A549 (cell line): Measurements from ENCODE around the gene KLHL3. TPM values are rescaled to one million over a fixed set of nuclear protein-coding genes. Genes with fewer than 3 reads are reported as not detected.

Experiments used
- ATAC-seq, 2 experiments: fragments of 200-7000 bp in 1 of 2; fragments of >200 bp in 1 of 2; cut with Nextera tagmentation in 1 of 2; cut with Tn5 transposase in 1 of 2; 3 replicates each; pipeline versions ENCODE4 v1.8.0 to v1.9.1; 2018 to 2020; ENCODE audit warnings: mild to moderate bottlenecking in 1 of 2, moderate library complexity in 1 of 2
- CTCF ChIA-PET: fragments of 300-600 bp; sonication (Branson Sonifier 250); formaldehyde crosslinking; extraction: SDS; loops from one replicate; lab custom pipeline; 2021; ENCODE audit warnings: antibody characterized with exemption, inconsistent platforms; lab: Yijun Ruan, JAX
- POLR2A ChIA-PET: fragments of 350-600 bp; formaldehyde crosslinking; extraction: SDS; loops from one replicate; lab custom pipeline; 2021; ENCODE audit warnings: antibody characterized with exemption, inconsistent platforms; lab: Yijun Ruan, JAX
- DNase-seq, 2 experiments: peaks; one replicate each; pipeline versions ENCODE4 v3.0.0 to v3.0.0-alpha.2; 2011 to 2016; ENCODE audit warnings: low read depth in 1 of 2, low spot score in 1 of 2
- FAIRE-seq: peaks from 2 replicates; lab custom pipeline; 2011; peaks lifted over from hg19 to GRCh38; lab: Jason Lieb, UNC
- H3K27ac ChIP-seq, 2 experiments: fragments of >200 bp; sonication (Bioruptor Twin); formaldehyde crosslinking; 3 replicates each; pipeline ENCODE4 v1.5.1; 2016 to 2017
- H3K4me1 ChIP-seq: fragments of >200 bp; sonication (Bioruptor Twin); formaldehyde crosslinking; 3 replicates; pipeline ENCODE4 v1.6.1; 2016
- H3K4me2 ChIP-seq: fragments of >200 bp; sonication (Bioruptor Twin); formaldehyde crosslinking; 3 replicates; pipeline ENCODE4 v1.6.1; 2016
- H3K4me3 ChIP-seq: fragments of >200 bp; sonication (Bioruptor Twin); formaldehyde crosslinking; 3 replicates; pipeline ENCODE4 v1.5.1; 2016
- H3K9me3 ChIP-seq: fragments of >200 bp; sonication (Bioruptor Twin); formaldehyde crosslinking; 3 replicates; pipeline ENCODE4 v1.6.1; 2016
- CBX2 ChIP-seq: fragments of 200-600 bp; sonication (generic); IDR thresholded peaks from 2 replicates; pipeline ENCODE4 v1.6.1; 2016; ENCODE audit warnings: low read depth, mild to moderate bottlenecking, borderline replicate concordance
- EHMT2 ChIP-seq: fragments of 200-600 bp; sonication (generic); IDR thresholded peaks from 2 replicates; pipeline ENCODE4 v1.6.1; 2016; ENCODE audit warnings: antibody characterized with exemption, low read depth, mild to moderate bottlenecking, moderate library complexity
- FOSB ChIP-seq: fragments of 250-450 bp; sonication (Bioruptor Pico); IDR thresholded peaks from 2 replicates; pipeline ENCODE4 v1.5.0; 2020; ENCODE audit warnings: mild to moderate bottlenecking, moderate library complexity
- FOXS1 ChIP-seq: fragments of 250-450 bp; sonication (Bioruptor Pico); IDR thresholded peaks from 2 replicates; pipeline ENCODE4 v1.5.0; 2020; ENCODE audit warnings: mild to moderate bottlenecking, moderate library complexity
- HOXB13 ChIP-seq: fragments of 250-450 bp; sonication (Bioruptor Pico); IDR thresholded peaks from 2 replicates; pipeline ENCODE4 v1.5.0; 2020; ENCODE audit warnings: low read depth, mild to moderate bottlenecking, moderate library complexity
- JUN ChIP-seq, 2 experiments: fragments of >200 bp; sonication (Bioruptor Twin); formaldehyde crosslinking; IDR thresholded peaks; 2 replicates in 1 of 2; 3 replicates in 1 of 2; pipeline ENCODE4 v1.6.1; 2016 to 2017
- MAFK ChIP-seq: fragments of 450-650 bp; IDR thresholded peaks from 2 replicates; pipeline ENCODE4 v1.6.1; 2014; ENCODE audit not compliant: partially characterized antibody
- PHF8 ChIP-seq: fragments of 200-600 bp; sonication (generic); IDR thresholded peaks from 2 replicates; pipeline ENCODE4 v1.6.1; 2016; ENCODE audit warnings: low read depth, mild to moderate bottlenecking, antibody characterized with exemption, moderate library complexity, borderline replicate concordance
- ZNF302 ChIP-seq: fragments of 250-450 bp; sonication (Bioruptor Pico); IDR thresholded peaks from 2 replicates; pipeline ENCODE4 v1.9.0; 2021; ENCODE audit warnings: inconsistent platforms, mild to moderate bottlenecking, moderate library complexity
- WGBS: methylation state at CpG from one replicate; pipeline ENCODE4 v1.1.6; 2017; ENCODE audit errors: missing lambda C conversion rate; 5-methylcytosine and 5-hydroxymethylcytosine counted together
- polyA plus RNA-seq, 4 experiments: library from polyadenylated mRNA; depleted of rRNA in 3 of 4; stranded (reverse); fragments of >200 nt; fragmentation: RNase III in 1 of 4; extraction: RNeasy Plus Mini Kit Qiagen cat#74134 plus additional on column Dnase treatment in 1 of 4; gene quantifications; 2 replicates in 3 of 4; 3 replicates in 1 of 4; pipeline ENCODE4 v1.2.3, GENCODE V29; 2011 to 2017
- TF ChIP-seq, protein P1 (sequence below): IDR thresholded peaks from 2 replicates; pipeline ENCODE4 v1.6.1; 2012
- TF ChIP-seq, protein P2 (sequence below): fragments of >200 bp; sonication (Bioruptor Twin); formaldehyde crosslinking; IDR thresholded peaks from 2 replicates; pipeline ENCODE4 v1.6.1; 2016
- TF ChIP-seq, protein P3 (sequence below): fragments of >200 bp; sonication (Bioruptor Twin); formaldehyde crosslinking; IDR thresholded peaks from 3 replicates; pipeline ENCODE4 v1.6.1; 2016
- TF ChIP-seq, protein P4 (sequence below): IDR thresholded peaks from 2 replicates; pipeline ENCODE4 v1.6.1; 2012; ENCODE audit warnings: low read depth, borderline replicate concordance
- TF ChIP-seq, protein P5 (sequence below): fragments of 250-450 bp; sonication (Bioruptor Pico); IDR thresholded peaks from 2 replicates; pipeline ENCODE4 v1.5.0; 2021; ENCODE audit warnings: mild to moderate bottlenecking, moderate library complexity, borderline replicate concordance
- TF ChIP-seq, protein P6 (sequence below): fragments of 250-450 bp; sonication (Bioruptor Pico); IDR thresholded peaks from 2 replicates; pipeline ENCODE4 v1.5.0; 2020; ENCODE audit warnings: low read depth, mild to moderate bottlenecking, moderate library complexity
- TF ChIP-seq, protein P7 (sequence below): IDR thresholded peaks from 2 replicates; pipeline ENCODE4 v1.6.1; 2012

KLHL3 gene
- polyA plus RNA-seq, 2 of the 4 experiments (the other 2 are of a cell fraction) = 0.35 to 1.1 TPM

DNA sequence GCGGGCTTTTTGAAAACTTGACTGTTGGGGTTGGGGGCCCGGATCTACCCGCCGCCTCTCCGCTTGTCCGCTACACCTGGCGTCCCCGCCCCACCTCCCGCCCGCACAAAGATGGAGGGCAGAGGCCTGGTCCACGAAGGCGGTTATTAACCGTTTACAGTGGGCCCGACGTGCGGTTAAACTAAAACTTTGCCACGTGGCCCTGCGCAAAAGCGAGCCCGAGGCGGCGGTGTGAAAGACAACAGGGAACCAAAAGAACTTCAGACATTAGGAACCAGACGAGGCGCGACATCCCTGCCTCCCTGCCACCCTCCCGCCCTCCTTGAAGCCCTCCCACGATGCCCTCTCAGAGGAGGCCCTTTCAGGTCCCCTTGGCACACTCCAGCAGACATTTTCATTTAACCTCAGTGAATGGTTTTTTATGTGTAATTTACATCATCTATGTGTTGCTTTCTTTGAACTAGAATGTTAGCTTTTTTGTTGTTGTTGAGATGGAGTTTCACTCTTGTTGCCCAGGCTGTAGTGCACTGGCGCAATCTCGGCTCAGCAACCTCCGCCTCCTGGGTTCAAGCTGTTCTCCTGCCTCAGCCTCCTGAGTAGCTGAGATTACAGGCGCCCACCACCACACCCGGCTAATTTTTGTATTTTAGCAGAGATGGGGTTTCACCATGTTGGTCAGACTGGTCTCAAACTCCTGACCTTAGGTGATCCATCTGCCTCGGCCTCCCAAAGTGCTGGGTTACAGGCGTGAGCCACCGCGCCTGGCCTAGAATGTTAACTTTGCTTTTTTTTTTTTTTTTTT is 19.3 kb upstream of the KLHL3 start:
- Histone ChIP-seq H3K9me3 (0 out of 3 replicates have a peak, but pooled peaks cover 2% of the 10 kb centered on the region), H3K4me2 (peak overlapping the region; percentile 78), H3K4me3 (peak overlapping the region; percentile 78), H3K4me1 (peaks cover 37% of the 10 kb centered on the region), H3K27ac (peak overlapping the region; percentile 92 to 97)
- 48% methylated on average over 27 of the region's 36 CpGs for WGBS
- FAIRE-seq (no peak), DNase-seq (no peak), ATAC-seq (peak; percentile 62 to 67)
- TF ChIP-seq EHMT2 (no peak), MAFK (no peak), HOXB13 (peak; percentile 64; the same call in 1 of the 2 replicates), FOXS1 (CRISPR knock-in tag) (peak; percentile 75; the same call in 1 of the 2 replicates), PHF8 (peak; percentile 12), JUN (IDR thresholded peaks at IDR 0.05) (peak in 1 of 2 experiments; percentile 49; a peak in 1 of 5 replicates), ZNF302 (CRISPR knock-in tag) (no peak), FOSB (CRISPR knock-in tag) (0 out of 2 replicates have a peak, but pooled peaks have one; percentile 9), CBX2 (no peak)
- TF ChIP-seq, protein P1, sequence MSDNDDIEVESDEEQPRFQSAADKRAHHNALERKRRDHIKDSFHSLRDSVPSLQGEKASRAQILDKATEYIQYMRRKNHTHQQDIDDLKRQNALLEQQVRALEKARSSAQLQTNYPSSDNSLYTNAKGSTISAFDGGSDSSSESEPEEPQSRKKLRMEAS = peak; percentile 90
- TF ChIP-seq, protein P2, sequence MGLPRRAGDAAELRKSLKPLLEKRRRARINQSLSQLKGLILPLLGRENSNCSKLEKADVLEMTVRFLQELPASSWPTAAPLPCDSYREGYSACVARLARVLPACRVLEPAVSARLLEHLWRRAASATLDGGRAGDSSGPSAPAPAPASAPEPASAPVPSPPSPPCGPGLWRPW = no peak
- TF ChIP-seq, protein P3, sequence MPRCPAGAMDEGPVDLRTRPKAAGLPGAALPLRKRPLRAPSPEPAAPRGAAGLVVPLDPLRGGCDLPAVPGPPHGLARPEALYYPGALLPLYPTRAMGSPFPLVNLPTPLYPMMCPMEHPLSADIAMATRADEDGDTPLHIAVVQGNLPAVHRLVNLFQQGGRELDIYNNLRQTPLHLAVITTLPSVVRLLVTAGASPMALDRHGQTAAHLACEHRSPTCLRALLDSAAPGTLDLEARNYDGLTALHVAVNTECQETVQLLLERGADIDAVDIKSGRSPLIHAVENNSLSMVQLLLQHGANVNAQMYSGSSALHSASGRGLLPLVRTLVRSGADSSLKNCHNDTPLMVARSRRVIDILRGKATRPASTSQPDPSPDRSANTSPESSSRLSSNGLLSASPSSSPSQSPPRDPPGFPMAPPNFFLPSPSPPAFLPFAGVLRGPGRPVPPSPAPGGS = 0 out of 3 replicates have a peak, but pooled peaks have one; percentile 21
- TF ChIP-seq, protein P4, sequence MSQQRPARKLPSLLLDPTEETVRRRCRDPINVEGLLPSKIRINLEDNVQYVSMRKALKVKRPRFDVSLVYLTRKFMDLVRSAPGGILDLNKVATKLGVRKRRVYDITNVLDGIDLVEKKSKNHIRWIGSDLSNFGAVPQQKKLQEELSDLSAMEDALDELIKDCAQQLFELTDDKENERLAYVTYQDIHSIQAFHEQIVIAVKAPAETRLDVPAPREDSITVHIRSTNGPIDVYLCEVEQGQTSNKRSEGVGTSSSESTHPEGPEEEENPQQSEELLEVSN = peak; percentile 89
- TF ChIP-seq, protein P5, sequence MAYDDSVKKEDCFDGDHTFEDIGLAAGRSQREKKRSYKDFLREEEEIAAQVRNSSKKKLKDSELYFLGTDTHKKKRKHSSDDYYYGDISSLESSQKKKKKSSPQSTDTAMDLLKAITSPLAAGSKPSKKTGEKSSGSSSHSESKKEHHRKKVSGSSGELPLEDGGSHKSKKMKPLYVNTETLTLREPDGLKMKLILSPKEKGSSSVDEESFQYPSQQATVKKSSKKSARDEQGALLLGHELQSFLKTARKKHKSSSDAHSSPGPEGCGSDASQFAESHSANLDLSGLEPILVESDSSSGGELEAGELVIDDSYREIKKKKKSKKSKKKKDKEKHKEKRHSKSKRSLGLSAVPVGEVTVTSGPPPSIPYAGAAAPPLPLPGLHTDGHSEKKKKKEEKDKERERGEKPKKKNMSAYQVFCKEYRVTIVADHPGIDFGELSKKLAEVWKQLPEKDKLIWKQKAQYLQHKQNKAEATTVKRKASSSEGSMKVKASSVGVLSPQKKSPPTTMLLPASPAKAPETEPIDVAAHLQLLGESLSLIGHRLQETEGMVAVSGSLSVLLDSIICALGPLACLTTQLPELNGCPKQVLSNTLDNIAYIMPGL (CRISPR knock-in tag) = peak; percentile 53; the same call in 1 of the 2 replicates
- TF ChIP-seq, protein P6, sequence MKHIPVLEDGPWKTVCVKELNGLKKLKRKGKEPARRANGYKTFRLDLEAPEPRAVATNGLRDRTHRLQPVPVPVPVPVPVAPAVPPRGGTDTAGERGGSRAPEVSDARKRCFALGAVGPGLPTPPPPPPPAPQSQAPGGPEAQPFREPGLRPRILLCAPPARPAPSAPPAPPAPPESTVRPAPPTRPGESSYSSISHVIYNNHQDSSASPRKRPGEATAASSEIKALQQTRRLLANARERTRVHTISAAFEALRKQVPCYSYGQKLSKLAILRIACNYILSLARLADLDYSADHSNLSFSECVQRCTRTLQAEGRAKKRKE (CRISPR knock-in tag) = peak; percentile 44; the same call in 1 of the 2 replicates
- TF ChIP-seq, protein P7, sequence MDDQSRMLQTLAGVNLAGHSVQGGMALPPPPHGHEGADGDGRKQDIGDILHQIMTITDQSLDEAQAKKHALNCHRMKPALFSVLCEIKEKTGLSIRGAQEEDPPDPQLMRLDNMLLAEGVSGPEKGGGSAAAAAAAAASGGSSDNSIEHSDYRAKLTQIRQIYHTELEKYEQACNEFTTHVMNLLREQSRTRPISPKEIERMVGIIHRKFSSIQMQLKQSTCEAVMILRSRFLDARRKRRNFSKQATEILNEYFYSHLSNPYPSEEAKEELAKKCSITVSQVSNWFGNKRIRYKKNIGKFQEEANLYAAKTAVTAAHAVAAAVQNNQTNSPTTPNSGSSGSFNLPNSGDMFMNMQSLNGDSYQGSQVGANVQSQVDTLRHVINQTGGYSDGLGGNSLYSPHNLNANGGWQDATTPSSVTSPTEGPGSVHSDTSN = no peak
- POLR2A ChIA-PET = interaction anchor here (0.5 to 1.4 kb wide), 6 partner anchors 46 to 278 kb away, joined by 3 to 11 read pairs (median 3); partner anchors contain the start of gene FAM13B
- CTCF ChIA-PET = interaction anchor here (0.6 to 3.0 kb wide), 4 partner anchors 9 to 418 kb away, joined by 3 to 12 read pairs (median 4); no protein-coding TSS in a partner anchor
